GM19463 (cell line): ENCODE results near the gene ZBTB1.
"Not testable (repeated sequence)": the region's sequence is repeated elsewhere in the genome, so short reads cannot be mapped to it uniquely, and the experiment has no call there.

Source experiments
- ATAC-seq: cut with Tn5 transposase; IDR thresholded peaks from one replicate; pipeline ENCODE4 v1.9.1; 2021; ENCODE audit warnings: mild to moderate bottlenecking, moderate library complexity; ENCODE audit not compliant: unreplicated experiment

The ZBTB1 gene

GRCh38 chr14:64495252-64495651, 9.3 kb upstream of the ZBTB1 start:
- no peak for ATAC-seq

- ATAC-seq = no peak
Measured at GRCh38 chr14:64496764-64497163, 7.8 kb upstream of the ZBTB1 start.

- no peak for ATAC-seq
Measured at GRCh38 chr14:64500088-64500487, 4.5 kb upstream of the ZBTB1 start.

GRCh38 chr14:64501411-64502171, 3.0 kb upstream of the ZBTB1 start:
- ATAC-seq = no peak

GRCh38 chr14:64502456-64502855, 2.1 kb upstream of the ZBTB1 start:
- no peak for ATAC-seq

GRCh38 chr14:64502887-64503433, 1.6 kb upstream of the ZBTB1 start:
- ATAC-seq = no peak

- ATAC-seq = peak; percentile 62
Measured at GRCh38 chr14:64503434-64504309, 898 bp upstream of the ZBTB1 start, which contains the start of gene ZBTB25. Gene ZBTB25 (minus strand): TSS chr14:64503838. CDS start chr14:64490533, 13,305 bp downstream.

GRCh38 chr14:64504897-64505794, 576 bp downstream of the ZBTB1 start:
- peak; percentile 25 for ATAC-seq

GRCh38 chr14:64506721-64507120, 2.2 kb downstream of the ZBTB1 start:
- ATAC-seq = no peak

- ATAC-seq = no peak
Measured at GRCh38 chr14:64507376-64508156, 3.0 kb downstream of the ZBTB1 start.

- no peak for ATAC-seq
Measured at GRCh38 chr14:64508215-64508776, 3.7 kb downstream of the ZBTB1 start.

GRCh38 chr14:64509036-64509435, 4.5 kb downstream of the ZBTB1 start:
- ATAC-seq = no peak

GRCh38 chr14:64510825-64511671, 6.5 kb downstream of the ZBTB1 start:
- no peak for ATAC-seq

GRCh38 chr14:64513271-64513670, 8.7 kb downstream of the ZBTB1 start:
- no peak for ATAC-seq

- no peak for ATAC-seq
Measured at GRCh38 chr14:64515053-64515452, 10.5 kb downstream of the ZBTB1 start.

GRCh38 chr14:64516969-64517368, 12.4 kb downstream of the ZBTB1 start:
- ATAC-seq = no peak

GRCh38 chr14:64517667-64518066, 13.1 kb downstream of the ZBTB1 start:
- not testable (repeated sequence) for ATAC-seq

GRCh38 chr14:64518229-64518628, 13.7 kb downstream of the ZBTB1 start:
- ATAC-seq = no peak

- ATAC-seq = no peak
Measured at GRCh38 chr14:64520699-64521098, 16.1 kb downstream of the ZBTB1 start.
